ENCODE data around the gene POLE. TPM values are rescaled to one million over a fixed set of nuclear protein-coding genes. Genes with fewer than 3 reads are reported as not detected.

Gene POLE
- total RNA-seq, 1 donor from 2014 or later: 174 TPM

DNA sequence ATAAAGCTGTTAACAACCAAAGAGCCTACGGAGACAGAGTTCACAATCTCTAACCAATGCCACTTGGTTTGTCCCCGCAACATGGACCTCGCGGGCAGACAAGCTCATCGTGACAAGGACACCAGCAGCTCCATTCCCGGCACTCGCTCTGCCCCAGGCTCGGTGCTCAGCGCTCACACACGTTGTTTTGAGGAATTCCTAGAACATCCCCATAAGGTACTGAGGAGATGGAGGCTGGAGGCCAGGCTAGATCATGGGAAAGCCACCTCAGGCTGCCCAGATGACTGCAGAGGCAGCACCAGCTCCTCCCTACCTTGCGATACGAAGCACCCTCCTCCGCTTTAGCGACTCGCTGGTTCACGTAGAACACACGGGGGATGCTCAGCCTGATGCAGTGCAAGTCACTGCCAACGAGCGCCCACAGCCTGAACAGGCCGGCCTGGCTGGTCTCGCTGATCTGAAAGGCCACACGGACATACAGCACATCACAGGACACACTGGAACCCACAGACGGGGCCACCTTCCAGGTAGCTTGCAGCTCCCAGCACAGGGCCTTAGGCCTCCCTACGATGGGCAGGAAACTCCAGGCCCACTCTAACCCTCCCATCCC, 38.4 kb downstream of the POLE start:
- Mint-ChIP-seq H3K27ac (ENCODE audit: unreplicated experiment) (no peak overlapping the region), H3K27me3 (ENCODE audit: low read depth) (no peaks in the 10 kb centered on the region), H3K36me3 (ENCODE audit: low read depth) (peaks cover 21% of the 10 kb centered on the region), H3K4me3 (no peak overlapping the region), H3K4me1 (no peaks in the 10 kb centered on the region), H3K9me3 (no peaks in the 10 kb centered on the region)
- TF ChIP-seq, protein P1, sequence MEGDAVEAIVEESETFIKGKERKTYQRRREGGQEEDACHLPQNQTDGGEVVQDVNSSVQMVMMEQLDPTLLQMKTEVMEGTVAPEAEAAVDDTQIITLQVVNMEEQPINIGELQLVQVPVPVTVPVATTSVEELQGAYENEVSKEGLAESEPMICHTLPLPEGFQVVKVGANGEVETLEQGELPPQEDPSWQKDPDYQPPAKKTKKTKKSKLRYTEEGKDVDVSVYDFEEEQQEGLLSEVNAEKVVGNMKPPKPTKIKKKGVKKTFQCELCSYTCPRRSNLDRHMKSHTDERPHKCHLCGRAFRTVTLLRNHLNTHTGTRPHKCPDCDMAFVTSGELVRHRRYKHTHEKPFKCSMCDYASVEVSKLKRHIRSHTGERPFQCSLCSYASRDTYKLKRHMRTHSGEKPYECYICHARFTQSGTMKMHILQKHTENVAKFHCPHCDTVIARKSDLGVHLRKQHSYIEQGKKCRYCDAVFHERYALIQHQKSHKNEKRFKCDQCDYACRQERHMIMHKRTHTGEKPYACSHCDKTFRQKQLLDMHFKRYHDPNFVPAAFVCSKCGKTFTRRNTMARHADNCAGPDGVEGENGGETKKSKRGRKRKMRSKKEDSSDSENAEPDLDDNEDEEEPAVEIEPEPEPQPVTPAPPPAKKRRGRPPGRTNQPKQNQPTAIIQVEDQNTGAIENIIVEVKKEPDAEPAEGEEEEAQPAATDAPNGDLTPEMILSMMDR (conservative IDR thresholded peaks at IDR 0.05): no peak
- DNase-seq (ENCODE audit: low read depth, low spot score): no peak

DNA sequence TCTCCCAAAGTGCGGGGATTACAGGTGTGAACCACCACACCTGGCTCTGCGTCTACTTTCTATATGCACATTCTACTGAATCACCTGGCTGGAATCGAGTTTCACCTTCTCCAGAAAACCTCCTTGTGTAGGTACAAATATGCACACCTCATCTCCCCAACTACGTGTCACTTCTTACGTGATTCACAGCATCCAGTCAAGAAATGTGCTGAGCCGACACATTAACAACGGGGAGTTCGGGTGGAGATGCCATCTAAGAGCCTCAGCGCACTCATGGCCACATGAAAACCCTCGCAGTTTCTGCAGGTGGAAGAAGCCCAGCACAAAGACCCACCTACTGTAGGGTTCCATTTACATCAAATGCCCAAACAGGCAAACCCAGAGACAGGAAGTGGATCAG, 39.3 kb downstream of the POLE start:
- TF ChIP-seq, protein P1 (conservative IDR thresholded peaks at IDR 0.05): no peak
- no peaks in the 10 kb centered on the region for H3K27me3 Mint-ChIP-seq (ENCODE audit: low read depth)
- DNase-seq (ENCODE audit: low read depth, low spot score): no peak
- H3K27ac Mint-ChIP-seq (ENCODE audit: unreplicated experiment): no peak overlapping the region
- no peaks in the 10 kb centered on the region for H3K9me3 Mint-ChIP-seq
- no peaks in the 10 kb centered on the region for H3K4me1 Mint-ChIP-seq
- peaks cover 23% of the 10 kb centered on the region for H3K36me3 Mint-ChIP-seq (ENCODE audit: low read depth)
- H3K4me3 Mint-ChIP-seq: no peak overlapping the region

DNA sequence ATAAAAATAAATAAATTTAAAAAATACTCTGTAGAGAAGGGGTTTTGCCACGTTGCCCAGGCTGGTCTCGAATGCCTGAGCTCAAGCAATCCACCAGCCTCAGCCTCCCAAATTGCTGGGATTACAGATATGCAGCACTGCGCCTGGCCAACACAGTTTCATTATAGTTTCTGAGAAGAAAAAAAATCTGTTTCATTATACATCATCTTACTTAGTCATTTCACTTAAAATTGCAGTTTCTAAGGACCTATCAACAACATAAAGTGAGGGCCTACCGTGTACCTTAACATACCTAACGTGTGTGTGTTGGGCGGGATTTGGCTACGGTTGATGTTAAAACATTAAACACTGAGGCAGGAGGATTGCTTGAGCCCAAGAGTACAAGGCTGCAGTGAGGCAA, 40.3 kb downstream of the POLE start:
- Mint-ChIP-seq H3K4me1 (no peaks in the 10 kb centered on the region), H3K27me3 (ENCODE audit: low read depth) (no peaks in the 10 kb centered on the region), H3K9me3 (no peaks in the 10 kb centered on the region), H3K36me3 (ENCODE audit: low read depth) (peaks cover 23% of the 10 kb centered on the region), H3K4me3 (no peak overlapping the region), H3K27ac (ENCODE audit: unreplicated experiment) (no peak overlapping the region)
- TF ChIP-seq, protein P1 (conservative IDR thresholded peaks at IDR 0.05): no peak
- no peak for DNase-seq (ENCODE audit: low read depth, low spot score)

- Mint-ChIP-seq H3K4me1 (no peaks in the 10 kb centered on the region), H3K4me3 (no peak overlapping the region), H3K9me3 (no peaks in the 10 kb centered on the region), H3K27ac (ENCODE audit: unreplicated experiment) (no peak overlapping the region), H3K27me3 (ENCODE audit: low read depth) (no peaks in the 10 kb centered on the region), H3K36me3 (ENCODE audit: low read depth) (peaks cover 28% of the 10 kb centered on the region)
- TF ChIP-seq, protein P1 (conservative IDR thresholded peaks at IDR 0.05): no peak
- DNase-seq (ENCODE audit: low read depth, low spot score): no peak
Measured at GRCh38 chr12:132642846-132643835, 44.0 kb downstream of the POLE start.

GRCh38 chr12:132641811-132642650, 45.1 kb downstream of the POLE start:
- DNase-seq (ENCODE audit: low read depth, low spot score): no peak
- TF ChIP-seq, protein P1 (conservative IDR thresholded peaks at IDR 0.05): no peak
- Mint-ChIP-seq H3K36me3 (ENCODE audit: low read depth) (peaks cover 27% of the 10 kb centered on the region), H3K4me3 (no peak overlapping the region), H3K4me1 (no peaks in the 10 kb centered on the region), H3K27me3 (ENCODE audit: low read depth) (no peaks in the 10 kb centered on the region), H3K9me3 (no peaks in the 10 kb centered on the region), H3K27ac (ENCODE audit: unreplicated experiment) (no peak overlapping the region)

All from neural crest cell (in vitro differentiated cells).